Measurements from ENCODE around the gene OBSCN. TPM values are rescaled to one million over a fixed set of nuclear protein-coding genes. Genes with fewer than 3 reads are reported as not detected.

The OBSCN gene
- total RNA-seq, 2 experiments from 2014 or later: 12.3 to 14.4 TPM

GRCh38 chr1:228367798-228368791 lies 160.3 kb downstream of the OBSCN start:
- Mint-ChIP-seq H3K4me1 (ENCODE audit: low read depth) (peaks cover 2% of the 10 kb centered on the region), H3K27ac (no peak overlapping the region), H3K4me3 (no peak overlapping the region), H3K36me3 (ENCODE audit: low read depth) (no peaks in the 10 kb centered on the region), H3K9me3 (ENCODE audit: insufficient read depth) (no peaks in the 10 kb centered on the region), H3K27me3 (ENCODE audit: low read depth) (no peaks in the 10 kb centered on the region)
- ATAC-seq (no peak), DNase-seq (no peak)
- CTCF ChIA-PET: no interaction called here
- POLR2A ChIA-PET: no interaction called here

GRCh38 chr1:228368801-228369607 lies 161.2 kb downstream of the OBSCN start:
- ATAC-seq: no peak
- H3K27ac Mint-ChIP-seq: no peak overlapping the region
- ChIA-PET CTCF (no interaction called here), POLR2A (no interaction called here)
- no peaks in the 10 kb centered on the region for H3K36me3 Mint-ChIP-seq (ENCODE audit: low read depth)
- H3K4me1 Mint-ChIP-seq (ENCODE audit: low read depth): peaks cover 2% of the 10 kb centered on the region
- H3K27me3 Mint-ChIP-seq (ENCODE audit: low read depth): no peaks in the 10 kb centered on the region
- no peak for DNase-seq
- no peak overlapping the region for H3K4me3 Mint-ChIP-seq
- H3K9me3 Mint-ChIP-seq (ENCODE audit: insufficient read depth): no peaks in the 10 kb centered on the region

GRCh38 chr1:228369608-228370438 lies 162.0 kb downstream of the OBSCN start:
- H3K9me3 Mint-ChIP-seq (ENCODE audit: insufficient read depth): no peaks in the 10 kb centered on the region
- no peaks in the 10 kb centered on the region for H3K27me3 Mint-ChIP-seq (ENCODE audit: low read depth)
- no peak for DNase-seq
- no peak for ATAC-seq
- H3K36me3 Mint-ChIP-seq (ENCODE audit: low read depth): no peaks in the 10 kb centered on the region
- no peak overlapping the region for H3K27ac Mint-ChIP-seq
- POLR2A ChIA-PET: no interaction called here
- peaks cover 2% of the 10 kb centered on the region for H3K4me1 Mint-ChIP-seq (ENCODE audit: low read depth)
- CTCF ChIA-PET: no interaction called here
- H3K4me3 Mint-ChIP-seq: no peak overlapping the region

- no peak overlapping the region for H3K27ac Mint-ChIP-seq
- ChIA-PET CTCF (no interaction called here), POLR2A (no interaction called here)
- peaks cover 2% of the 10 kb centered on the region for H3K4me1 Mint-ChIP-seq (ENCODE audit: low read depth)
- DNase-seq (no peak), ATAC-seq (no peak)
- no peak overlapping the region for H3K4me3 Mint-ChIP-seq
- no peaks in the 10 kb centered on the region for H3K9me3 Mint-ChIP-seq (ENCODE audit: insufficient read depth)
- no peaks in the 10 kb centered on the region for H3K27me3 Mint-ChIP-seq (ENCODE audit: low read depth)
- no peaks in the 10 kb centered on the region for H3K36me3 Mint-ChIP-seq (ENCODE audit: low read depth)
Observed at GRCh38 chr1:228370439-228370940, 162.6 kb downstream of the OBSCN start.

- H3K4me3 Mint-ChIP-seq: no peak overlapping the region
- DNase-seq (no peak), ATAC-seq (no peak)
- ChIA-PET POLR2A (no interaction called here), CTCF (no interaction called here)
- no peak overlapping the region for H3K27ac Mint-ChIP-seq
- no peaks in the 10 kb centered on the region for H3K9me3 Mint-ChIP-seq (ENCODE audit: insufficient read depth)
- no peaks in the 10 kb centered on the region for H3K36me3 Mint-ChIP-seq (ENCODE audit: low read depth)
- peaks cover 2% of the 10 kb centered on the region for H3K4me1 Mint-ChIP-seq (ENCODE audit: low read depth)
- no peaks in the 10 kb centered on the region for H3K27me3 Mint-ChIP-seq (ENCODE audit: low read depth)
Observed at GRCh38 chr1:228370941-228371740, 163.3 kb downstream of the OBSCN start.

GRCh38 chr1:228371741-228372182 lies 163.9 kb downstream of the OBSCN start:
- CTCF ChIA-PET: no interaction called here
- H3K4me1 Mint-ChIP-seq (ENCODE audit: low read depth): peaks cover 2% of the 10 kb centered on the region
- DNase-seq (no peak), ATAC-seq (no peak)
- H3K4me3 Mint-ChIP-seq: no peak overlapping the region
- no peaks in the 10 kb centered on the region for H3K27me3 Mint-ChIP-seq (ENCODE audit: low read depth)
- POLR2A ChIA-PET: no interaction called here
- no peaks in the 10 kb centered on the region for H3K36me3 Mint-ChIP-seq (ENCODE audit: low read depth)
- H3K9me3 Mint-ChIP-seq (ENCODE audit: insufficient read depth): no peaks in the 10 kb centered on the region
- H3K27ac Mint-ChIP-seq: no peak overlapping the region

- POLR2A ChIA-PET: no interaction called here
- ATAC-seq: no peak
Observed at GRCh38 chr1:228372183-228373003, 164.5 kb downstream of the OBSCN start.

GRCh38 chr1:228373004-228373680 lies 165.3 kb downstream of the OBSCN start:
- H3K36me3 Mint-ChIP-seq (ENCODE audit: low read depth): no peaks in the 10 kb centered on the region
- H3K4me1 Mint-ChIP-seq (ENCODE audit: low read depth): peaks cover 2% of the 10 kb centered on the region
- H3K27ac Mint-ChIP-seq: no peak overlapping the region
- H3K27me3 Mint-ChIP-seq (ENCODE audit: low read depth): peaks cover 2% of the 10 kb centered on the region
- ChIA-PET POLR2A (no interaction called here), CTCF (no interaction called here)
- no peak overlapping the region for H3K4me3 Mint-ChIP-seq
- H3K9me3 Mint-ChIP-seq (ENCODE audit: insufficient read depth): no peaks in the 10 kb centered on the region
- DNase-seq (no peak), ATAC-seq (no peak)

More at GRCh38 chr1:228372183-228373003, 164.5 kb downstream of the OBSCN start:
- H3K4me1 Mint-ChIP-seq (ENCODE audit: low read depth): peaks cover 2% of the 10 kb centered on the region
- no peak overlapping the region for H3K4me3 Mint-ChIP-seq
- H3K9me3 Mint-ChIP-seq (ENCODE audit: insufficient read depth): no peaks in the 10 kb centered on the region
- CTCF ChIA-PET: no interaction called here
- DNase-seq: no peak
- no peak overlapping the region for H3K27ac Mint-ChIP-seq
- H3K27me3 Mint-ChIP-seq (ENCODE audit: low read depth): no peaks in the 10 kb centered on the region
- H3K36me3 Mint-ChIP-seq (ENCODE audit: low read depth): no peaks in the 10 kb centered on the region

GRCh38 chr1:228373681-228374571 lies 166.1 kb downstream of the OBSCN start:
- no peak for DNase-seq
- POLR2A ChIA-PET: no interaction called here
- Mint-ChIP-seq H3K4me3 (no peak overlapping the region), H3K4me1 (ENCODE audit: low read depth) (peaks cover 6% of the 10 kb centered on the region), H3K9me3 (ENCODE audit: insufficient read depth) (no peaks in the 10 kb centered on the region), H3K36me3 (ENCODE audit: low read depth) (no peaks in the 10 kb centered on the region), H3K27ac (no peak overlapping the region), H3K27me3 (ENCODE audit: low read depth) (peaks cover 7% of the 10 kb centered on the region)
- no peak for ATAC-seq
- CTCF ChIA-PET: no interaction called here
